ENCODE results near the gene ZNF679. TPM values are rescaled to one million over a fixed set of nuclear protein-coding genes. Genes with fewer than 3 reads are reported as not detected.
"Not testable (repeated sequence)": the region's sequence is repeated elsewhere in the genome, so short reads cannot be mapped to it uniquely, and the experiment has no call there.

ZNF679 gene
- total RNA-seq: not detected

GRCh38 chr7:64228174-64228573 is at the start of gene ZNF679:
Gene ZNF679 (plus strand): TSS chr7:64228474. CDS start chr7:64249118, 20,644 bp downstream.
- H3K27ac ChIP-seq; H3K9me3 ChIP-seq; intact Hi-C loops (cut with DNase I); DNase-seq (ENCODE audit: low spot score); H3K27me3 ChIP-seq (replicated peaks; ENCODE audit: insufficient read depth); H3K36me3 ChIP-seq; H3K4me1 ChIP-seq (replicated peaks); H3K4me3 ChIP-seq: not testable (repeated sequence)
- WGBS: 94% methylated on average over 1 of the region's 1 CpG

GRCh38 chr7:64180989-64181388 is 47.3 kb upstream of the ZNF679 start:
- H3K27ac ChIP-seq: no peak overlapping the region
- no peaks in the 10 kb centered on the region for H3K27me3 ChIP-seq (replicated peaks; ENCODE audit: insufficient read depth)
- no peak overlapping the region for H3K4me3 ChIP-seq
- DNase-seq (ENCODE audit: low spot score): no peak
- H3K36me3 ChIP-seq: no peaks in the 10 kb centered on the region
- WGBS: 42% methylated on average over 4 of the region's 4 CpGs
- intact Hi-C loops (cut with DNase I): no loop called here
- TF ChIP-seq POLR2AphosphoS5 (IDR thresholded peaks at IDR 0.05) (no peak), CTCF (IDR thresholded peaks at IDR 0.05) (no peak), POLR2A (IDR thresholded peaks at IDR 0.05) (no peak)
- H3K9me3 ChIP-seq: no peaks in the 10 kb centered on the region
- no peaks in the 10 kb centered on the region for H3K4me1 ChIP-seq (replicated peaks)

- WGBS: 40% methylated on average over 40 of the region's 46 CpGs
- no peaks in the 10 kb centered on the region for H3K36me3 ChIP-seq
- H3K27ac ChIP-seq: no peak overlapping the region
- no peaks in the 10 kb centered on the region for H3K9me3 ChIP-seq
- intact Hi-C loops (cut with DNase I): no loop called here
- H3K4me3 ChIP-seq: no peak overlapping the region
- TF ChIP-seq CTCF (IDR thresholded peaks at IDR 0.05) (no peak), POLR2AphosphoS5 (IDR thresholded peaks at IDR 0.05) (no peak), POLR2A (IDR thresholded peaks at IDR 0.05) (no peak)
- no peaks in the 10 kb centered on the region for H3K4me1 ChIP-seq (replicated peaks)
- H3K27me3 ChIP-seq (replicated peaks; ENCODE audit: insufficient read depth): no peaks in the 10 kb centered on the region
- DNase-seq (ENCODE audit: low spot score): no peak
Measured at GRCh38 chr7:64181586-64181985, 46.7 kb upstream of the ZNF679 start.

- intact Hi-C loops (cut with DNase I): no loop called here
- Histone ChIP-seq H3K27me3 (replicated peaks; ENCODE audit: insufficient read depth) (no peaks in the 10 kb centered on the region), H3K9me3 (no peaks in the 10 kb centered on the region), H3K4me1 (replicated peaks) (no peaks in the 10 kb centered on the region), H3K4me3 (no peak overlapping the region), H3K27ac (no peak overlapping the region), H3K36me3 (no peaks in the 10 kb centered on the region)
- no peak for DNase-seq (ENCODE audit: low spot score)
- TF ChIP-seq POLR2AphosphoS5 (IDR thresholded peaks at IDR 0.05): no peak
- no peak for TF ChIP-seq POLR2A (IDR thresholded peaks at IDR 0.05)
- no peak for TF ChIP-seq CTCF (IDR thresholded peaks at IDR 0.05)
- WGBS: 47% methylated on average over 17 of the region's 66 CpGs
Measured at GRCh38 chr7:64182036-64182790, 46.1 kb upstream of the ZNF679 start.

GRCh38 chr7:64183126-64183742 is 45.0 kb upstream of the ZNF679 start:
- Histone ChIP-seq H3K27me3 (replicated peaks; ENCODE audit: insufficient read depth) (no peaks in the 10 kb centered on the region), H3K36me3 (no peaks in the 10 kb centered on the region), H3K4me1 (replicated peaks) (no peaks in the 10 kb centered on the region), H3K27ac (no peak overlapping the region), H3K4me3 (no peak overlapping the region), H3K9me3 (no peaks in the 10 kb centered on the region)
- TF ChIP-seq POLR2A (IDR thresholded peaks at IDR 0.05): no peak
- TF ChIP-seq POLR2AphosphoS5 (IDR thresholded peaks at IDR 0.05): no peak
- TF ChIP-seq CTCF (IDR thresholded peaks at IDR 0.05): peak; percentile 54 to 76 (median 61)
- intact Hi-C loops (cut with DNase I): loop anchor here (1.0 kb wide), 1 partner anchor 436 kb away; no protein-coding TSS in a partner anchor
- WGBS: 16% methylated on average over 27 of the region's 31 CpGs
- no peak for DNase-seq (ENCODE audit: low spot score)
